Measurements from ENCODE around the gene TTC21B. TPM values are rescaled to one million over a fixed set of nuclear protein-coding genes. Genes with fewer than 3 reads are reported as not detected.
"Not testable (repeated sequence)": the region's sequence is repeated elsewhere in the genome, so short reads cannot be mapped to it uniquely, and the experiment has no call there.

TTC21B gene
- total RNA-seq, 1 donor from 2014 or later, result 14.7 TPM

- DNase-seq (no peak), ATAC-seq (no peak)
- intact Hi-C loops (cut with micrococcal nuclease), result no loop called here
Measured at GRCh38 chr2:165892526-165892925, 61.0 kb downstream of the TTC21B start.

- DNase-seq, result no peak
- intact Hi-C loops (cut with micrococcal nuclease), result no loop called here
- no peak for ATAC-seq
Measured at GRCh38 chr2:165891943-165892342, 61.6 kb downstream of the TTC21B start.

- intact Hi-C loops (cut with micrococcal nuclease), result no loop called here
- DNase-seq, result no peak
- no peak for ATAC-seq
Measured at GRCh38 chr2:165891345-165891744, 62.2 kb downstream of the TTC21B start.

- intact Hi-C loops (cut with micrococcal nuclease), result no loop called here
- ATAC-seq (no peak), DNase-seq (no peak)
Measured at GRCh38 chr2:165889798-165890197, 63.8 kb downstream of the TTC21B start.

- ATAC-seq, result peak; percentile 45
- no peak for DNase-seq
- intact Hi-C loops (cut with micrococcal nuclease), result no loop called here
Measured at GRCh38 chr2:165889158-165889557, 64.4 kb downstream of the TTC21B start.

- intact Hi-C loops (cut with micrococcal nuclease), result no loop called here
- DNase-seq (no peak), ATAC-seq (no peak)
Measured at GRCh38 chr2:165888171-165888570, 65.4 kb downstream of the TTC21B start.

- intact Hi-C loops (cut with micrococcal nuclease), result no loop called here
- ATAC-seq (no peak), DNase-seq (no peak)
Measured at GRCh38 chr2:165886487-165887146, 67.0 kb downstream of the TTC21B start.

- ATAC-seq (no peak), DNase-seq (no peak)
- intact Hi-C loops (cut with micrococcal nuclease), result no loop called here
Measured at GRCh38 chr2:165877565-165878550, 75.7 kb downstream of the TTC21B start.

GRCh38 chr2:165876712-165877111, 76.9 kb downstream of the TTC21B start:
- no peak for ATAC-seq
- intact Hi-C loops (cut with micrococcal nuclease), result no loop called here
- no peak for DNase-seq

GRCh38 chr2:165876269-165876668, 77.3 kb downstream of the TTC21B start:
- intact Hi-C loops (cut with micrococcal nuclease), result no loop called here
- ATAC-seq (no peak), DNase-seq (no peak)

- ATAC-seq, result peak; percentile 34
- DNase-seq, result no peak
- intact Hi-C loops (cut with micrococcal nuclease), result loop anchor here (5.0 kb wide), 1 partner anchor 472 kb away; no protein-coding TSS in a partner anchor
Measured at GRCh38 chr2:165874445-165875039, 79.0 kb downstream of the TTC21B start.

- intact Hi-C loops (cut with micrococcal nuclease), result loop anchor here (5.0 kb wide), 1 partner anchor 470 kb away; no protein-coding TSS in a partner anchor
- ATAC-seq (no peak), DNase-seq (no peak)
Measured at GRCh38 chr2:165872101-165872791, 81.3 kb downstream of the TTC21B start.

- ATAC-seq (no peak), DNase-seq (no peak)
- intact Hi-C loops (cut with micrococcal nuclease), result loop anchor here (5.0 kb wide), 1 partner anchor 469 kb away; no protein-coding TSS in a partner anchor
Measured at GRCh38 chr2:165871025-165871424, 82.6 kb downstream of the TTC21B start.

- intact Hi-C loops (cut with micrococcal nuclease), result loop anchor here (5.0 kb wide), 1 partner anchor 468 kb away; no protein-coding TSS in a partner anchor
- no peak for DNase-seq
- ATAC-seq, result no peak
Measured at GRCh38 chr2:165870346-165870745, 83.2 kb downstream of the TTC21B start.

- no peak for DNase-seq
- no peak for ATAC-seq
- intact Hi-C loops (cut with micrococcal nuclease), result no loop called here
Measured at GRCh38 chr2:165868211-165868610, 85.4 kb downstream of the TTC21B start.

- intact Hi-C loops (cut with micrococcal nuclease), result no loop called here
- no peak for DNase-seq
- no peak for ATAC-seq
Measured at GRCh38 chr2:165864296-165864695, 89.3 kb downstream of the TTC21B start.

- ATAC-seq (no peak), DNase-seq (no peak)
- intact Hi-C loops (cut with micrococcal nuclease), result no loop called here
Measured at GRCh38 chr2:165863810-165864261, 89.7 kb downstream of the TTC21B start.

GRCh38 chr2:165861083-165861482, 92.5 kb downstream of the TTC21B start:
- DNase-seq; ATAC-seq; intact Hi-C loops (cut with micrococcal nuclease): not testable (repeated sequence)

- intact Hi-C loops (cut with micrococcal nuclease); ATAC-seq; DNase-seq: not testable (repeated sequence)
Measured at GRCh38 chr2:165859723-165860122, 93.9 kb downstream of the TTC21B start.
